ENCODE results near the gene IL6R. TPM values are rescaled to one million over a fixed set of nuclear protein-coding genes. Genes with fewer than 3 reads are reported as not detected.

IL6R gene
- polyA plus RNA-seq, 2 donors = 2.7 to 3.4 TPM

DNA sequence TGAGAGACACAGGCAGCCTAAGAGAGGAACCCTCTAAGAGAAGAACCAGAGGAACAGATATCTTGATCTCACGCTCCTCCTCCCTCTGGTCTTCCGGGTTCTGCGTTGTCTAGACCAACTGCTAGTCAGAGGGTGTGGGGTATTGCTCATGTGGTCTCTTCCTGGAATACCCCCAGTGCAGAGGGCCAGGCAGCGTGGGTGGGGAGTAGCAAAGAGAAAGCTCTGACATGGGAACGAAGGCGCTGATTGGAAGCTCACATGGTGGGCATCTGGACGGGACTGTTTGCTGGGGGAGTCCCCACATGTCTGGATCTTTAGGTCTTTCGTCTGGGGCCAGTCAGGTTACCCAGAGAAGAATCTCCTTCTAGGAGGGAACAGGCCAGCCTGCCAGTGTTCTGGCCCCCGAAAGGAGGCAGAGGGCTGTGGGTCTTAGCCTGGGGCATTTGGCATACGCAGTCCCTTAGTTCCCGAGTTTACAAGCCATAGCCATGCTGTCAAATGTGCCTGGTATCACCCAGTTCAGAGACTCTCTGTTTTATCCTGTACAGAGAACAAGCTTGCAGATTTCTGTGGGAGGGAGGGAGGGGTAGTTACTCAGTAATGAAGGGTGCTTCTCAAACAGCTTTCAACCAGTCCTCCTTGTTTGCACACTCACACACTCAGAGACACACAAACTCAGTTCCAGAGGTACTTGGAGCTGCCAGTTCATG is 18.3 kb upstream of the IL6R start:
- no peak overlapping the region for H3K27ac ChIP-seq (ENCODE audit: low read depth in 2 of 2, low read length in 1 of 2)

DNA sequence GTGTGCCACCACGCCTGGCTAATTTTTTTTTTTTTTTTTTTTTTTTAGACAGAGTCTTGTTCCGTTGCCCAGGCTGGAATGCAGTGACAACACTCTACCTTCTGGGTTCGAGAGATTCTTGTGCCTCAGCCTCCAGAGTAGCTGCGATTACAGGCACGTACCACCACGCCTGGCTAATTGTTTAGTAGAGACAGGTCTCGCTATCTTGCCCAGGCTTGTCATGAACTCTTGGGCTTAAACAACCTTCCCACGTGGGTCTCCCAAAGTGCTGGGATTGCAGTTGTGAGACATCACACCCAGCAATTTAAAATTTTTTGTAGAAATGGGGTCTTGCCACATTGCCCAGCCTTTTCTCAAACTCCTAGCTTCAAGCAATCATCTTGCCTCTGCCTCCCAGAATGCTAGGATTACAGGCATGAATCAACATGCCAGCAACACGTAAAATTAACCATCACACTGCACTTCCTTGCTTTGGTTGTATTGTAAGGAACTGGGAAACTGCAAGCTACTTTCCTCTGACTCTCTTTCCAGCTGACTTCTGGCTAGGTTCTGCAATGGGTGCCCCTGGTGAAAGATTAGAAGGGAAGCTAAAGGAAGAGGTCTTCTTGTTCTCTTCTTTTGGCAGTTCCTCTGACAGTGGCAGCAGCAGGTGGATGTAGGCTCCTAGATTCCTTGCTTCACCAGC is 13.9 kb upstream of the IL6R start:
- Histone ChIP-seq H3K27me3 (ENCODE audit: control insufficient read depth in 1 of 2, insufficient read depth in 2 of 2, low read length in 2 of 2) (no peaks in the 10 kb centered on the region), H3K36me3 (ENCODE audit: control insufficient read depth in 2 of 2, insufficient read depth in 2 of 2, low read length in 1 of 2) (no peaks in the 10 kb centered on the region), H3K4me3 (ENCODE audit: low read depth in 1 of 2, low read length in 2 of 2) (no peak overlapping the region), H3K27ac (ENCODE audit: low read depth in 2 of 2, low read length in 1 of 2) (peak overlapping the region; percentile 7 to 51), H3K9me3 (ENCODE audit: control insufficient read depth in 2 of 2, insufficient read depth in 1 of 2, low read depth in 1 of 2, low read length in 1 of 2) (no peaks in the 10 kb centered on the region), H3K4me1 (ENCODE audit: control insufficient read depth in 2 of 2, insufficient read depth in 2 of 2, low read length in 1 of 2) (no peaks in the 10 kb centered on the region)
- 50 to 63% methylated on average over 9 of the region's 9 CpGs for WGBS, 2 donors

More for the DNA sequence above, 18.3 kb upstream of the IL6R start:
- Histone ChIP-seq H3K9me3 (ENCODE audit: control insufficient read depth in 2 of 2, insufficient read depth in 1 of 2, low read depth in 1 of 2, low read length in 1 of 2) (no peaks in the 10 kb centered on the region), H3K36me3 (ENCODE audit: control insufficient read depth in 2 of 2, insufficient read depth in 2 of 2, low read length in 1 of 2) (no peaks in the 10 kb centered on the region), H3K4me1 (ENCODE audit: control insufficient read depth in 2 of 2, insufficient read depth in 2 of 2, low read length in 1 of 2) (no peaks in the 10 kb centered on the region), H3K27me3 (ENCODE audit: control insufficient read depth in 1 of 2, insufficient read depth in 2 of 2, low read length in 2 of 2) (no peaks in the 10 kb centered on the region), H3K4me3 (ENCODE audit: low read depth in 1 of 2, low read length in 2 of 2) (no peak overlapping the region)
- 67 to 75% methylated on average over 11 of the region's 11 CpGs for WGBS, 2 donors

- no peaks in the 10 kb centered on the region for H3K36me3 ChIP-seq (ENCODE audit: control insufficient read depth in 2 of 2, insufficient read depth in 2 of 2, low read length in 1 of 2)
Measured at GRCh38 chr1:154398141-154398540, 7.0 kb upstream of the IL6R start.

GRCh38 chr1:154398678-154399077 is 6.5 kb upstream of the IL6R start:
- no peaks in the 10 kb centered on the region for H3K4me1 ChIP-seq (ENCODE audit: control insufficient read depth in 2 of 2, insufficient read depth in 2 of 2, low read length in 1 of 2)
- no peaks in the 10 kb centered on the region for H3K9me3 ChIP-seq (ENCODE audit: control insufficient read depth in 2 of 2, insufficient read depth in 1 of 2, low read depth in 1 of 2, low read length in 1 of 2)
- H3K27ac ChIP-seq (ENCODE audit: low read depth in 2 of 2, low read length in 1 of 2) = no peak overlapping the region
- no peaks in the 10 kb centered on the region for H3K27me3 ChIP-seq (ENCODE audit: control insufficient read depth in 1 of 2, insufficient read depth in 2 of 2, low read length in 2 of 2)
- no peak overlapping the region for H3K4me3 ChIP-seq (ENCODE audit: low read depth in 1 of 2, low read length in 2 of 2)
- H3K36me3 ChIP-seq (ENCODE audit: control insufficient read depth in 2 of 2, insufficient read depth in 2 of 2, low read length in 1 of 2) = no peaks in the 10 kb centered on the region
- 90 to 94% methylated on average over 4 of the region's 4 CpGs for WGBS, 2 donors

More at GRCh38 chr1:154398141-154398540, 7.0 kb upstream of the IL6R start:
- no peaks in the 10 kb centered on the region for H3K9me3 ChIP-seq (ENCODE audit: control insufficient read depth in 2 of 2, insufficient read depth in 1 of 2, low read depth in 1 of 2, low read length in 1 of 2)
- no peaks in the 10 kb centered on the region for H3K4me1 ChIP-seq (ENCODE audit: control insufficient read depth in 2 of 2, insufficient read depth in 2 of 2, low read length in 1 of 2)
- 49 to 64% methylated on average over 4 of the region's 4 CpGs for WGBS, 2 donors
- H3K27ac ChIP-seq (ENCODE audit: low read depth in 2 of 2, low read length in 1 of 2) = no peak overlapping the region
- H3K4me3 ChIP-seq (ENCODE audit: low read depth in 1 of 2, low read length in 2 of 2) = no peak overlapping the region
- H3K27me3 ChIP-seq (ENCODE audit: control insufficient read depth in 1 of 2, insufficient read depth in 2 of 2, low read length in 2 of 2) = no peaks in the 10 kb centered on the region

GRCh38 chr1:154400381-154400801 is 4.8 kb upstream of the IL6R start:
- H3K27ac ChIP-seq (ENCODE audit: low read depth in 2 of 2, low read length in 1 of 2) = no peak overlapping the region
- no peaks in the 10 kb centered on the region for H3K9me3 ChIP-seq (ENCODE audit: control insufficient read depth in 2 of 2, insufficient read depth in 1 of 2, low read depth in 1 of 2, low read length in 1 of 2)
- no peak overlapping the region for H3K4me3 ChIP-seq (ENCODE audit: low read depth in 1 of 2, low read length in 2 of 2)
- H3K27me3 ChIP-seq (ENCODE audit: control insufficient read depth in 1 of 2, insufficient read depth in 2 of 2, low read length in 2 of 2) = no peaks in the 10 kb centered on the region
- H3K36me3 ChIP-seq (ENCODE audit: control insufficient read depth in 2 of 2, insufficient read depth in 2 of 2, low read length in 1 of 2) = no peaks in the 10 kb centered on the region
- WGBS, 2 donors = 76 to 77% methylated on average over 4 of the region's 4 CpGs
- H3K4me1 ChIP-seq (ENCODE audit: control insufficient read depth in 2 of 2, insufficient read depth in 2 of 2, low read length in 1 of 2) = peaks cover 0 to 3% of the 10 kb centered on the region in 2 donors

- Histone ChIP-seq H3K4me1 (ENCODE audit: control insufficient read depth in 2 of 2, insufficient read depth in 2 of 2, low read length in 1 of 2) (peaks cover under 1 to 9% of the 10 kb centered on the region in 2 donors), H3K4me3 (ENCODE audit: low read depth in 1 of 2, low read length in 2 of 2) (no peak overlapping the region), H3K27ac (ENCODE audit: low read depth in 2 of 2, low read length in 1 of 2) (no peak overlapping the region), H3K9me3 (ENCODE audit: control insufficient read depth in 2 of 2, insufficient read depth in 1 of 2, low read depth in 1 of 2, low read length in 1 of 2) (no peaks in the 10 kb centered on the region), H3K36me3 (ENCODE audit: control insufficient read depth in 2 of 2, insufficient read depth in 2 of 2, low read length in 1 of 2) (no peaks in the 10 kb centered on the region), H3K27me3 (ENCODE audit: control insufficient read depth in 1 of 2, insufficient read depth in 2 of 2, low read length in 2 of 2) (no peaks in the 10 kb centered on the region)
- WGBS, 2 donors = 88 to 89% methylated on average over 4 of the region's 4 CpGs
Measured at GRCh38 chr1:154402409-154402921, 2.7 kb upstream of the IL6R start.

DNA sequence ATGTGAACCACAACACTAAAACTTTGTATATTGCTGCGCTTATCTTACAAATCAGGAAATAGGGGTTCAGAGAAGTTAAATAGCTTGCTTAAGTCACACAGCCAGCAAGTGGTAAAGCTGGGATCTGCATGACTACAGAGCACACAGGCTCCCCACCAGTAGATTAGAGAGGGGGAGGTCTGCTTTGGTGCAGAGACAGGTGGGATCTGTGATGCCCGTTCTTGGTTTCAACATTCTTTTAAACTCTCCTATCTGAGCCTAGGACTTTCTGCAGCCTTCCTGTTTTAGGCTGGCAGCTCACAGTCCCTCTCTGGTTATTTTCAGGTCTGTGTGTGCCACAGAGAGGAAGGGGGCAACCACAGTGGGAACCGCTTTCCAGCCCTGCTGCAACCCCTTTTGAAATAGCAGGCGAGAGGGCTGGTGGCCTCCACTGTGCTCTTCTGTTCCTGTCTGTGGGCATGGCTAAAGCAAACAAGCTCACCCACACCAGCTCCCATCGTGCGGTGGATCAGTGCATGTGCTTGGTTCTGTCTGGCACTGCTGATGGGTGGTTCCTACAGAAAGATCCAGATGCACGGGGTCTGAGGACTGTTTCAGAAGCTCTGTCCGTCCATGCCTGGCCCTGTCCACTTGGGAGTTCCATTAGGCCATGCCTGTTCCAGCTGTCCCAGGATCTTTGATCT is 1.7 kb upstream of the IL6R start:
- H3K9me3 ChIP-seq (ENCODE audit: control insufficient read depth in 2 of 2, insufficient read depth in 1 of 2, low read depth in 1 of 2, low read length in 1 of 2) = no peaks in the 10 kb centered on the region
- peaks cover 3 to 10% of the 10 kb centered on the region in 2 donors for H3K4me1 ChIP-seq (ENCODE audit: control insufficient read depth in 2 of 2, insufficient read depth in 2 of 2, low read length in 1 of 2)
- WGBS, 2 donors = 77 to 82% methylated on average over 8 of the region's 8 CpGs
- H3K4me3 ChIP-seq (ENCODE audit: low read depth in 1 of 2, low read length in 2 of 2) = no peak overlapping the region
- H3K27me3 ChIP-seq (ENCODE audit: control insufficient read depth in 1 of 2, insufficient read depth in 2 of 2, low read length in 2 of 2) = no peaks in the 10 kb centered on the region
- no peak overlapping the region for H3K27ac ChIP-seq (ENCODE audit: low read depth in 2 of 2, low read length in 1 of 2)
- no peaks in the 10 kb centered on the region for H3K36me3 ChIP-seq (ENCODE audit: control insufficient read depth in 2 of 2, insufficient read depth in 2 of 2, low read length in 1 of 2)

GRCh38 chr1:154403983-154404382 is 1.2 kb upstream of the IL6R start:
- Histone ChIP-seq H3K27ac (ENCODE audit: low read depth in 2 of 2, low read length in 1 of 2) (no peak overlapping the region), H3K36me3 (ENCODE audit: control insufficient read depth in 2 of 2, insufficient read depth in 2 of 2, low read length in 1 of 2) (no peaks in the 10 kb centered on the region), H3K9me3 (ENCODE audit: control insufficient read depth in 2 of 2, insufficient read depth in 1 of 2, low read depth in 1 of 2, low read length in 1 of 2) (no peaks in the 10 kb centered on the region), H3K4me3 (ENCODE audit: low read depth in 1 of 2, low read length in 2 of 2) (no peak overlapping the region), H3K27me3 (ENCODE audit: control insufficient read depth in 1 of 2, insufficient read depth in 2 of 2, low read length in 2 of 2) (no peaks in the 10 kb centered on the region), H3K4me1 (ENCODE audit: control insufficient read depth in 2 of 2, insufficient read depth in 2 of 2, low read length in 1 of 2) (peaks cover 5 to 10% of the 10 kb centered on the region in 2 donors)
- 87 to 88% methylated on average over 3 of the region's 3 CpGs for WGBS, 2 donors

DNA sequence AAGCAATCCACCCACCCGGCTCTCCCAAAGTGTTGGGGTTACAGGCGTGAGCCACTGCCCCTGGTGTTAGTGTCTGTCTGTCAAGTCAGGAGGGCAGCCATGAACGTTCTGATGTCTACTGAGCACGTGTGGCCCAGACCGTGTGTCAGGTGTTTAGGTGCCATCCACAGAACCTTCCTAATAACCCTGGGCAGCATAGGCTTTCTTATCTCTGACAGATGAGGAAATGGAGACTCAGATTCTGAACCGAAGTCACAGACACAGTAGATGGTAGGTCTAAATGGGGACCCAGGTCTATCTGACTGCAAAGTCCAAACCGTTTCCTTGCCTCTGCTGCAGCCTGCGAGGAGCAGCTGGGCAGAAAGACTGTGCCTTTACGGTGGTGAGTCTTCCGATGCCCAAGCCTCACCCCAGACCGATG is 622 bp upstream of the IL6R start:
- 40 to 42% methylated on average over 11 of the region's 11 CpGs for WGBS, 2 donors
- peaks cover 5 to 10% of the 10 kb centered on the region in 2 donors for H3K4me1 ChIP-seq (ENCODE audit: control insufficient read depth in 2 of 2, insufficient read depth in 2 of 2, low read length in 1 of 2)
- no peaks in the 10 kb centered on the region for H3K9me3 ChIP-seq (ENCODE audit: control insufficient read depth in 2 of 2, insufficient read depth in 1 of 2, low read depth in 1 of 2, low read length in 1 of 2)
- no peaks in the 10 kb centered on the region for H3K36me3 ChIP-seq (ENCODE audit: control insufficient read depth in 2 of 2, insufficient read depth in 2 of 2, low read length in 1 of 2)
- no peaks in the 10 kb centered on the region for H3K27me3 ChIP-seq (ENCODE audit: control insufficient read depth in 1 of 2, insufficient read depth in 2 of 2, low read length in 2 of 2)
- peak overlapping the region; percentile 91 to 96 for H3K27ac ChIP-seq (ENCODE audit: low read depth in 2 of 2, low read length in 1 of 2)
- H3K4me3 ChIP-seq (ENCODE audit: low read depth in 1 of 2, low read length in 2 of 2) = peak overlapping the region; percentile 47 to 65
